Spleen (tissue), 11 donors: ENCODE results near the gene PRKCQ. TPM values are rescaled to one million over a fixed set of nuclear protein-coding genes. Genes with fewer than 3 reads are reported as not detected.
A peak's percentile ranks its signal among the peaks of the same experiment; 100 is the strongest.

Experiments
- DNase-seq: peaks from one replicate; pipeline ENCODE4 v3.0.0-alpha.2; 2020
- H3K27ac ChIP-seq, 8 donors: fragments of 200-600 bp; sonication (generic) in 7 of 8; 1 replicate in 4 of 8; 2 replicates in 4 of 8; pipeline versions ENCODE4 v1.5.0 to v1.8.0; 2016 to 2021; ENCODE audit warnings: inconsistent platforms in 4 of 8, mild to moderate bottlenecking in 4 of 8, moderate library complexity in 1 of 8
- H3K27me3 ChIP-seq, 7 donors: fragments of 200-600 bp; sonication (generic) in 6 of 7; replicated peaks in 1 of 7; 1 replicate in 4 of 7; 2 replicates in 3 of 7; pipeline versions ENCODE4 v1.5.0 to v1.8.0; 2016 to 2021; ENCODE audit warnings: inconsistent platforms in 3 of 7, mild to moderate bottlenecking in 1 of 7
- H3K36me3 ChIP-seq, 6 donors: fragments of 200-600 bp; sonication (generic) in 5 of 6; 1 replicate in 4 of 6; 2 replicates in 2 of 6; pipeline versions ENCODE4 v1.5.0 to v1.8.0; 2016 to 2021; ENCODE audit warnings: inconsistent platforms in 2 of 6
- H3K4me1 ChIP-seq, 6 donors: fragments of 200-600 bp; sonication (generic) in 5 of 6; 1 replicate in 3 of 6; 2 replicates in 3 of 6; pipeline versions ENCODE4 v1.5.0 to v1.8.0; 2016 to 2021; ENCODE audit warnings: inconsistent platforms in 3 of 6
- H3K4me3 ChIP-seq, 8 donors: fragments of 200-600 bp; sonication (generic) in 7 of 8; 1 replicate in 4 of 8; 2 replicates in 4 of 8; pipeline versions ENCODE4 v1.5.0 to v1.8.0; 2016 to 2021; ENCODE audit warnings: inconsistent platforms in 4 of 8, mild to moderate bottlenecking in 4 of 8, moderate library complexity in 2 of 8
- H3K9me3 ChIP-seq, 8 donors: fragments of 200-600 bp; sonication (generic) in 7 of 8; 1 replicate in 4 of 8; 2 replicates in 4 of 8; pipeline versions ENCODE4 v1.5.0 to v1.8.0; 2016 to 2021; ENCODE audit warnings: inconsistent platforms in 4 of 8
- CTCF ChIP-seq, 11 experiments: fragments of 200-600 bp in 7 of 11; fragments of 450-650 bp in 4 of 11; sonication (generic) in 4 of 11; IDR thresholded peaks in 8 of 11; conservative IDR thresholded peaks in 3 of 11; 1 replicate in 7 of 11; 2 replicates in 4 of 11; pipeline versions ENCODE4 v1.4.0 to v1.8.0; 2016 to 2021; ENCODE audit warnings: antibody characterized with exemption in 11 of 11, inconsistent platforms in 4 of 11, mild to moderate bottlenecking in 1 of 11
- POLR2A ChIP-seq, 3 donors: fragments of 450-650 bp; IDR thresholded peaks; one replicate each; pipeline ENCODE4 v1.5.1; 2017; ENCODE audit warnings: antibody characterized with exemption in 3 of 3, mild to moderate bottlenecking in 1 of 3
- POLR2AphosphoS5 ChIP-seq, 3 donors: sonication (generic); formaldehyde crosslinking; IDR thresholded peaks; one replicate each; pipeline ENCODE4 v1.5.1; 2017; ENCODE audit warnings: antibody characterized with exemption in 3 of 3
- WGBS, 5 donors: extraction: QIAGEN DNeasy Blood & Tissue Kit in 3 of 5; methylation state at CpG; one replicate each; pipeline versions ENCODE4 v1.1.5 to v1.1.7; 2013 to 2018; 5-methylcytosine and 5-hydroxymethylcytosine counted together
- intact Hi-C: fragments of 100-400 bp; cut with DNase I; formaldehyde crosslinking; loops from one replicate; pipeline ENCODE4 v1.15.0; 2023; ENCODE audit warnings: low total_unique reads
- polyA plus RNA-seq, 3 donors: library from polyadenylated mRNA; stranded (reverse); fragments of 200-250 nt; gene quantifications; one replicate each; pipeline ENCODE4 v1.2.1, GENCODE V29; 2013
- total RNA-seq, 7 donors: library from RNA; depleted of rRNA in 3 of 7; stranded (reverse); fragments of >200 nt in 3 of 7; fragmentation: NEBNext Ultra II Directional in 4 of 7; extraction: Animal tissue kit (Norgen Biotek cat#: 25700) in 4 of 7; gene quantifications; one replicate each; pipeline versions ENCODE4 v1.1.0 to v1.2.1, GENCODE V29; 2016 to 2021
- donor health status: healthy with polysubstance abuse.
- donor health status: DM: no; HTN: no; CAD: no; lungs with moderate emphysema.
- donor health status: DM: no; HTN: no; CAD: no.
- donor health status: Bipolar disorder and iron deficiency.
- donor health status: healthy.
- donor health status: DM: no; HTN: no; CAD: no.
- donor health status: DM: yes; HTN: yes; CAD: no.

Gene PRKCQ
- total and polyA plus RNA-seq, 10 donors, result 2.1 to 11.8 (median 8.1) TPM

- Histone ChIP-seq H3K27ac (peak overlapping the region in 1 of 8 donors; percentile 47), H3K4me1 (peaks cover 0 to 72% (median 28%) of the 10 kb centered on the region in 6 donors), H3K4me3 (no peak overlapping the region), H3K27me3 (peaks cover 0 to 9% (median 0%) of the 10 kb centered on the region in 7 donors), H3K9me3 (no peaks in the 10 kb centered on the region), H3K36me3 (no peaks in the 10 kb centered on the region)
- no peak for TF ChIP-seq CTCF (IDR thresholded peaks at IDR 0.05 in 8 of 11, conservative IDR thresholded peaks at IDR 0.05 in 3 of 11)
- no peak for TF ChIP-seq POLR2AphosphoS5 (IDR thresholded peaks at IDR 0.05)
- no peak for TF ChIP-seq POLR2A (IDR thresholded peaks at IDR 0.05)
- WGBS, 5 donors, result 51 to 67% (median 57%) methylated on average over 4 of the region's 4 CpGs
- DNase-seq, result no peak
- intact Hi-C loops, result no loop called here
These were observed 18.5 kb downstream of the PRKCQ start for GRCh38 chr10:6561552-6561951.

GRCh38 chr10:6558759-6559461, 21.2 kb downstream of the PRKCQ start:
- Histone ChIP-seq H3K4me1 (peaks cover 0 to 58% (median 15%) of the 10 kb centered on the region in 6 donors), H3K4me3 (no peak overlapping the region), H3K27me3 (peaks cover 0 to 7% (median 0%) of the 10 kb centered on the region in 7 donors), H3K36me3 (no peaks in the 10 kb centered on the region), H3K9me3 (no peaks in the 10 kb centered on the region), H3K27ac (peak overlapping the region in 7 of 8 donors; percentile 2 to 79 (median 51))
- intact Hi-C loops, result no loop called here
- WGBS, 5 donors, result 88 to 93% (median 89%) methylated on average over 12 of the region's 12 CpGs
- DNase-seq, result no peak
- TF ChIP-seq POLR2AphosphoS5 (IDR thresholded peaks at IDR 0.05), result no peak

DNA sequence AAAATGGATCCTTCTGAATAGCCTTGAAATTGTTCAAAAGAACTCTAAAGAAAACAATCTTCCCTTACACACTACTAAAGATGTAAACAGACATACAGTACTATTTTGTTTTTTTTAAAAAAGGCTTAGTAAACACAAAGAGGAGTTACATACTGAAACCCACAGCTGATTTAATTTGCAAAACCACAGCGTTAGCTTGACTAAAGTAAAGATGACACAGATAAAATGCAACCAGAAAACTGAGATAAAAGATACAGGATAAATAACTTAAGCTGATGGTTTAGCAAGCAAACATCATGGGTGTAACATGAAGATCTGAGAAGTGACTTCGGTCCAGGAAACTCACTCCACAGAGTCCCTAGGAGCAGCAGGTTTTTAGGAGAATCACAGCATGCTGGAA, 21.8 kb downstream of the PRKCQ start:
- Histone ChIP-seq H3K4me1 (peaks cover 0 to 53% (median 12%) of the 10 kb centered on the region in 6 donors), H3K9me3 (no peaks in the 10 kb centered on the region), H3K4me3 (no peak overlapping the region), H3K27me3 (peaks cover 0 to under 1% (median 0%) of the 10 kb centered on the region in 7 donors), H3K36me3 (no peaks in the 10 kb centered on the region), H3K27ac (peak overlapping the region in 7 of 8 donors; percentile 2 to 79 (median 51))
- no peak for TF ChIP-seq CTCF (IDR thresholded peaks at IDR 0.05 in 8 of 11, conservative IDR thresholded peaks at IDR 0.05 in 3 of 11)
- no peak for TF ChIP-seq POLR2A (IDR thresholded peaks at IDR 0.05)
- TF ChIP-seq POLR2AphosphoS5 (IDR thresholded peaks at IDR 0.05), result no peak
- intact Hi-C loops, result no loop called here
- no peak for DNase-seq
- 57 to 69% (median 64%) methylated on average over 2 of the region's 2 CpGs for WGBS, 5 donors

DNA sequence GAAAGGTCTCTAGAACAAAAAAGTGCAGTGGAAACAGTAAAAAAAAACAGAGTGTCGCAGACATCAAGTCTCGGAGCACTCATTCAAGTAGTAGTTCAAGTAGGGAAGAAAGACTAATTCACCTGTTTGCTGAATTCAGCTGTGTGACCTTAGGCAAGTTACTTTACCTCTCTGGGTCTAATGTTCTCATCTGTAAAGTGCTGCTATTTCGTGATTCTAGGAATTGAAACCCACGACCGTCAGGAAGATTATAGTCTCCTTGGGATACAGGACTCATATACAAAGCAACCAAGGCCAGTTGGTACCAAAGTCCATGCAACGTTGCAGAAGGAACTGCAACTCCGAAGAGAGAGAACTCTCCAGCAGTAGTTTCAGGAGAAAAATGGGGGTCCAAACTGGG, 26.1 kb downstream of the PRKCQ start:
- 69 to 86% (median 70%) methylated on average over 7 of the region's 7 CpGs for WGBS, 5 donors
- Histone ChIP-seq H3K27ac (no peak overlapping the region), H3K27me3 (no peaks in the 10 kb centered on the region), H3K9me3 (no peaks in the 10 kb centered on the region), H3K36me3 (no peaks in the 10 kb centered on the region), H3K4me1 (peaks cover 0 to 24% (median 0%) of the 10 kb centered on the region in 6 donors), H3K4me3 (no peak overlapping the region)
- no peak for DNase-seq
- intact Hi-C loops, result no loop called here
- TF ChIP-seq POLR2A (IDR thresholded peaks at IDR 0.05) (no peak), POLR2AphosphoS5 (IDR thresholded peaks at IDR 0.05) (no peak), CTCF (IDR thresholded peaks at IDR 0.05 in 8 of 11, conservative IDR thresholded peaks at IDR 0.05 in 3 of 11) (no peak)
